ENCODE measurements around the gene ZC3H12A. TPM values are rescaled to one million over a fixed set of nuclear protein-coding genes. Genes with fewer than 3 reads are reported as not detected.

Gene ZC3H12A
- total RNA-seq, 1 experiment from 2014 or later = 3.8 TPM

GRCh38 chr1:37473431-37474045, 842 bp upstream of the ZC3H12A start:
- DNase-seq = no peak
- H3K4me3 ChIP-seq = peak overlapping the region; percentile 72
- no peaks in the 10 kb centered on the region for H3K9me3 ChIP-seq
- peaks cover 20% of the 10 kb centered on the region for H3K36me3 ChIP-seq
- no peaks in the 10 kb centered on the region for H3K27me3 ChIP-seq

- DNase-seq = no peak
- Histone ChIP-seq H3K9me3 (no peaks in the 10 kb centered on the region), H3K36me3 (peaks cover 30% of the 10 kb centered on the region), H3K27me3 (no peaks in the 10 kb centered on the region), H3K4me3 (peak overlapping the region; percentile 72)
Observed at GRCh38 chr1:37474697-37475379, 458 bp downstream of the ZC3H12A start.

DNA sequence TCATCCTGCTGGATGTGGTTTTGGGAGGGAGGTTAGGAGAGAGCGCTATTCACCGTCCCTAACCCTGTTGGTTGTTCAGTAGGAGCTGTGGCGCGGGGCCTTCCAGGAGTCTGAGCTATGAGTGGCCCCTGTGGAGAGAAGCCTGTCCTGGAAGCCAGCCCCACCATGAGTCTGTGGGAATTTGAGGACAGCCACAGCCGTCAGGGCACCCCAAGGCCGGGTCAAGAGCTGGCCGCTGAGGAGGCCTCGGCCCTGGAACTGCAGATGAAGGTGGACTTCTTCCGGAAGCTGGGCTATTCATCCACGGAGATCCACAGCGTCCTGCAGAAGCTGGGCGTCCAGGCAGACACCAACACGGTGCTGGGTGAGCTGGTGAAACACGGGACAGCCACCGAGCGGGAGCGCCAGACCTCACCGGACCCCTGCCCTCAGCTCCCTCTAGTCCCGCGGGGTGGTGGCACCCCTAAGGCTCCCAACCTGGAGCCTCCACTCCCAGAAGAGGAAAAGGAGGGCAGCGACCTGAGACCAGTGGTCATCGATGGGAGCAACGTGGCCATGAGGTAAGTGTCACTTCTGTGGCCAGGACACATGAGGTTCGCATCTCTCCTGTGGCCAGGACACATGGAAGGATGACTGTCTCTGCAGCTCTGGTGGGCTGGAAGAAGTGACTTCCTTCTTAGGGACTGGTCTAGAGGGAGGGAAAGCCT, 1.2 kb downstream of the ZC3H12A start:
- Histone ChIP-seq H3K36me3 (peaks cover 37% of the 10 kb centered on the region), H3K9me3 (no peaks in the 10 kb centered on the region), H3K4me3 (peak overlapping the region; percentile 72), H3K27me3 (no peaks in the 10 kb centered on the region)
- no peak for DNase-seq

GRCh38 chr1:37476087-37476452, 1.7 kb downstream of the ZC3H12A start:
- peak overlapping the region; percentile 72 for H3K4me3 ChIP-seq
- DNase-seq = no peak
- no peaks in the 10 kb centered on the region for H3K27me3 ChIP-seq
- H3K9me3 ChIP-seq = no peaks in the 10 kb centered on the region
- H3K36me3 ChIP-seq = peaks cover 43% of the 10 kb centered on the region

- peaks cover 48% of the 10 kb centered on the region for H3K36me3 ChIP-seq
- H3K27me3 ChIP-seq = no peaks in the 10 kb centered on the region
- DNase-seq = peak; percentile 88
- H3K9me3 ChIP-seq = no peaks in the 10 kb centered on the region
- H3K4me3 ChIP-seq = peak overlapping the region; percentile 72
Observed at GRCh38 chr1:37476460-37477197, 2.2 kb downstream of the ZC3H12A start.

DNA sequence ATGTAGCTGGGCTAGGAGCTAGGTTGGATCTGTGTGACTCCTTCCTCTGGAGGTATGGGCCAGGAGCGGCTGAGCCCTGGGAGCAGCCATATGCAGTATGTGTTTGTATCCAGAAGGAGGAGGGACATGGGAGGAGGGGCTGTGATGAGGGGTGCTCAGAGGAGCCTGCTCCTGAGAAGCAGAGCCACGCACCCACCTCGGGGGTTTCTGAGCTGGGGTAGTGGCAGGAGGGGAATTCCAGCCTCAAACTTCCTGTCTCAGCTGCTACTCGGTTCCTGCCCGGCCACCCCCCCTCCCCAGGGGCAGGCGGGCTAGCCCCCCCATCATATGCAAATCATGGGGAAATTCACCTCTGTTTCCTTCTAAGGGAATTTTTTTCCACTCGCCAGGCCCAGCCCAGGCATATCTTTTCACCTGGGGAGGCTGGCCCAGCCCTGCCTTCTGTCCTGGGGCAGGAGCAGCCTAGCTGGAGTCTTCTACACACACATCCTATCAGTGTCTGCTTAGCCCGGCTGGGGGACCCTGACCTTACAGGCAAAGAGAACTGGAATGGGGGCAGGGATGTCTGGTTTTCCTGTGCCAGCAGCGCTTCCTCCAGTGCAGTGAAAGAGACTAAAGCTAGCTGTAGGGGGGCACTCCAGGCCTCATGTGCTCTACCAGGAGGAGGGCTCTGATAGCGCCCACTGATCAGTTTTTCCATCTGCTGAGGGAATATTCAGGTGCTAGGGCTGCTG, 3.0 kb downstream of the ZC3H12A start:
- peak; percentile 41 for DNase-seq
- Histone ChIP-seq H3K4me3 (peak overlapping the region; percentile 72), H3K36me3 (peaks cover 52% of the 10 kb centered on the region), H3K27me3 (no peaks in the 10 kb centered on the region), H3K9me3 (no peaks in the 10 kb centered on the region)

- Histone ChIP-seq H3K4me3 (no peak overlapping the region), H3K36me3 (peaks cover 58% of the 10 kb centered on the region), H3K9me3 (no peaks in the 10 kb centered on the region), H3K27me3 (no peaks in the 10 kb centered on the region)
- no peak for DNase-seq
Observed at GRCh38 chr1:37477946-37478345, 3.6 kb downstream of the ZC3H12A start.

DNA sequence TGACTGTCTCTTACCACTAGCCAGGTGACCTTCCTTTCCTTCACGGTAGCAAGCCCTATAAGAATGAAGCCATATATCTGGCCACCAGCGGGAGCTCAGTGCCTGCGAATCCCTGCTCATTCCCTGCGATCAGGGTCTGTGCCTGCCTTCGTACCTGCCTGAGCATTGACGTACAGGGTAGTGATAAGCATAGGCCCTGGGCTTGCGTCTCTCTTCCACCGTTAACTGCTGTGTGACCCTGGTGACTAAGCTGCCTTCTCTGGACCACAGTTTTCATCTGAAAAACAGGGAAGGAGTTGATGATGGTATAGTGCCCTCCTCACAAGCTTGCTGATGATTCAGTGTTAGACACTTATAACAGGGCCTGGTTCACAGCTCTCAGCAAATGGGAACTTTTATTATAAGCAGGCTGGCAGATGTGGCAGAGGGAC, 4.1 kb downstream of the ZC3H12A start:
- H3K4me3 ChIP-seq = no peak overlapping the region
- no peaks in the 10 kb centered on the region for H3K27me3 ChIP-seq
- DNase-seq = no peak
- no peaks in the 10 kb centered on the region for H3K9me3 ChIP-seq
- H3K36me3 ChIP-seq = peaks cover 58% of the 10 kb centered on the region

DNA sequence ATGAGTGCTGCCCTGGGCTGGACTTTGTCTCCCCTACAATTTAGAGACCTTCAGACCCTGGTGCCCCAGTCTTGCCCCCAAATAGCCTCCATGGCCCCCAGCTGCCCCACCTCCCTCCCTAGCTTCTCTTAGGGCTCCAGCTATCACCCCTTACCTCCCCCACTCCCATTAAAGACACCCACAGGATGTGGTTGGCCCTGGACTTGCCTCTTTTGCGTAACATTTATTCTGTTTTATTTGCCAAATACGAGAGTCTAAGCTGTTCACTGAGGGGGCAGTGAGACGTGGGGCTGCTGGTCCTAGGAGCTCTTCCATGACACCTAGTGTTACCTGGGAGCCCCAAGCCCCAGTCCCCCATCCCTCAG, 4.5 kb downstream of the ZC3H12A start:
- DNase-seq = no peak
- Histone ChIP-seq H3K9me3 (no peaks in the 10 kb centered on the region), H3K4me3 (no peak overlapping the region; the same call in 1 of the 2 replicates), H3K36me3 (peaks cover 58% of the 10 kb centered on the region), H3K27me3 (no peaks in the 10 kb centered on the region)

DNA sequence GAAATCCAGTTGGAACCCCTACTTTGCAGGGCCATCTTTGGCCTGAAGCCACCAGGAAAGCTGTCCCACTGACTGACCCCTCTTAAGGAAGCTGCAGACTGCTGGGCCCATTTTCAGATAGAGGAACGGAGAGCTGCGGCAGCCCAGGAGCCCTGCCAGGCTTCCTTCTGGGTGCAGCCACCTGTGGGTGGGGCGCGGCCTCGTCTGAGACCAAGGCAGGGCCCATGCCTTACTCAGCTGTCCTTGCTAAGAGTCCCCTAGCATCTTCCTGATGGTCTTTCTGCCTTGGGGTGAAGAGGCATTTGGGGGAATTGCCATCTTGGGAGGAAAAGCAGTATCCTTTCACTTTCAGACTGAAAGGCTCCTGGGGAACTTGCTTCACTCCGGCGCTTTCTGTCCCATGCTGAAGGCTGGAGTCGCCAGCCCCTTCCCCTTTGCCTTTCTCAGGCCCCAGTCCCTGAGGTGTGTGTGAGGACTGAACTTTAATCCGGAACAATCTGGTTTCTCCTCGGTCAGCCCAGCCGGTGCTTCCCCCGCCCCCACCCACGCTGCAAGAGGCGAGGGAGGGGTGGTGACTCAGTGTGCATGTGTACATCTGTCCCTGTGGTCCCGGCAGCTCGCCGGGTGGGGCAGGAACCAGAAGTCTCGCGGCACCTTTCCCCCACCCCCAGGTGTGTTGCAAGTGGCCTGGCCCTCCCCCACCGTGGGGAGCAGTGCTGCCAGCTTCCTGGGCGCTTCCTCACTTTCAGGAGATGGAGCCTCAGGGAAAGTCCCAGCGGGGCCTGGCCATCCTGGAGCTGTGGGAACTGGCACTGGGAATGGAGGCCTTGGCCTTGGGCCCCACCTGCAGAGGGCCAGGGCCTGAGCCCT, 5.1 kb downstream of the ZC3H12A start:
- Histone ChIP-seq H3K4me3 (peak overlapping the region; percentile 28), H3K36me3 (peaks cover 60% of the 10 kb centered on the region), H3K27me3 (no peaks in the 10 kb centered on the region), H3K9me3 (no peaks in the 10 kb centered on the region)
- DNase-seq = peak; percentile 90

GRCh38 chr1:37480125-37480466, 5.7 kb downstream of the ZC3H12A start:
- H3K36me3 ChIP-seq = peaks cover 60% of the 10 kb centered on the region
- H3K27me3 ChIP-seq = no peaks in the 10 kb centered on the region
- H3K4me3 ChIP-seq = peak overlapping the region; percentile 28; the same call in 1 of the 2 replicates
- H3K9me3 ChIP-seq = no peaks in the 10 kb centered on the region
- DNase-seq = no peak

- Histone ChIP-seq H3K9me3 (no peaks in the 10 kb centered on the region), H3K4me3 (no peak overlapping the region), H3K36me3 (peaks cover 60% of the 10 kb centered on the region), H3K27me3 (no peaks in the 10 kb centered on the region)
- DNase-seq = no peak
Observed at GRCh38 chr1:37480581-37481288, 6.4 kb downstream of the ZC3H12A start.

- DNase-seq = no peak
- Histone ChIP-seq H3K36me3 (peaks cover 55% of the 10 kb centered on the region), H3K9me3 (no peaks in the 10 kb centered on the region), H3K4me3 (no peak overlapping the region), H3K27me3 (no peaks in the 10 kb centered on the region)
Observed at GRCh38 chr1:37481289-37482003, 7.1 kb downstream of the ZC3H12A start.

DNA sequence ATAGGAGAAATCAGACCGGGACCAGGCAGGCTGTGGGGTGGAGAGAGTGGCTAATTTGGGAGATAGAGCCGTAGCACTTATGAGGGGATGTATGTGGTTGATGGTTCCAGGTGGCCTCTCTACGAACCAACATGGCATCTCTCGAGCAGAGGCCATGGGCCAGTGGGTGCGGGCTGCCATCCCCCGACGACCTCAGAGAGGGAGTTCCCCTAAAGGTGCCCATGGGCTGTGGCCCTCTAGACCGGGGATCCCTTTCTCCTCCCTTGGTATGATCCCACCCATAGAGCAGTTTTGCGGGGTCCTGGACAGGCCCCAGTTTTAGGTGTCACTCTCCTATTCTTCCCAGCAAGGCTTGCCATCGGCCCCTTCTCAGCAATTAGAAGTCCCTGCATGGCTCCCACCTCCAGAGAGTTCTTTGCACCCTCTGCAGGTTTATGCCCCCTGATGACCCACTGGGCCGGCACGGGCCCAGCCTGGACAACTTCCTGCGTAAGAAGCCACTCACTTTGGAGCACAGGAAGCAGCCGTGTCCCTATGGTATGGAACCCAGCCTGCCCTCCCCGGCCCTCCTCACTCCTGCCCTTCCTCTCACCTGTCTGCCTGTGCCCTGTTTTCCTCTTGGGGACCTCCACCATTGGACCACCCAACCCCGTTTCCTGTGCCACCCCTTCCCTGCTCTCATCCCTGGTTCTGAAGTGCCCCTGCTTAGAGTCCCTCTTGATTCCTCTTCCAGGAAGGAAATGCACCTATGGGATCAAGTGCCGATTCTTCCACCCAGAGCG, 7.8 kb downstream of the ZC3H12A start:
- Histone ChIP-seq H3K9me3 (no peaks in the 10 kb centered on the region), H3K27me3 (no peaks in the 10 kb centered on the region), H3K4me3 (no peak overlapping the region), H3K36me3 (peaks cover 53% of the 10 kb centered on the region)
- DNase-seq = no peak
